ENCODE data around the gene TRIP6. TPM values are rescaled to one million over a fixed set of nuclear protein-coding genes. Genes with fewer than 3 reads are reported as not detected.

TRIP6 gene
- total and polyA plus RNA-seq, 2 of the 8 experiments (the other 6 are each of a cell fraction or from before 2014, with no cell fraction given), result 88.4 to 103 TPM

GRCh38 chr7:100885440-100886141 is 18.4 kb downstream of the TRIP6 start:
- no peak overlapping the region for H3K23ac ChIP-seq (ENCODE audit: insufficient read length)
- H2BK20ac ChIP-seq (ENCODE audit: low read length), result no peak overlapping the region
- H3K79me1 ChIP-seq (ENCODE audit: low read depth, low read length), result peaks cover 15% of the 10 kb centered on the region
- no peak overlapping the region for H3K4me3 ChIP-seq (ENCODE audit: extremely low read depth in 1 of 4, insufficient read depth in 2 of 4, low read depth in 3 of 4, low read length in 4 of 4)
- H3K36me3 ChIP-seq (ENCODE audit: control insufficient read depth in 2 of 4, insufficient read depth in 4 of 4, low read length in 3 of 4), result peaks cover 53 to 80% (median 68%) of the 10 kb centered on the region in 4 experiments
- TF ChIP-seq EP300 (IDR thresholded peaks at IDR 0.05; ENCODE audit: borderline replicate concordance in 1 of 2, low read depth in 2 of 2, low read length in 2 of 2), result no peak
- TF ChIP-seq POLR2AphosphoS5 (IDR thresholded peaks at IDR 0.05; ENCODE audit: low read depth, low read length), result 0 out of 2 replicates have a peak, but pooled peaks have one; percentile 31
- H3K9ac ChIP-seq (replicated peaks in 1 of 4; ENCODE audit: extremely low read depth in 1 of 4, low read depth in 3 of 4, low read length in 3 of 4), result no peak overlapping the region
- 90% methylated on average over 19 of the region's 22 CpGs; no CpG with 5 or more reads in 1 of the 2 experiments for WGBS, 2 experiments (ENCODE audit: extremely low coverage in 1 of 2, insufficient coverage in 1 of 2, insufficient read length in 1 of 2, insufficient replicate concordance in 2 of 2, low coverage in 1 of 2, low lambda C conversion rate in 2 of 2, missing lambda C conversion rate in 1 of 2)
- no peak overlapping the region for H3K56ac ChIP-seq (replicated peaks; ENCODE audit: insufficient read length, low read depth, low read length)
- H3K27me3 ChIP-seq (replicated peaks in 1 of 4; ENCODE audit: control insufficient read depth in 3 of 4, extremely low read depth in 1 of 4, insufficient read depth in 3 of 4, low read length in 3 of 4), result no peaks in the 10 kb centered on the region; a peak in 1 of 7 replicates
- H3K4me1 ChIP-seq (replicated peaks in 1 of 4; ENCODE audit: control insufficient read depth in 3 of 4, insufficient read depth in 4 of 4, low read length in 3 of 4), result peaks cover 0 to 18% (median 5%) of the 10 kb centered on the region in 4 experiments; a peak in 6 of 7 replicates
- H2BK12ac ChIP-seq (ENCODE audit: low read depth, low read length), result no peak overlapping the region
- peaks cover 19 to 27% of the 10 kb centered on the region in 2 experiments for H4K20me1 ChIP-seq (replicated peaks in 1 of 2; ENCODE audit: control insufficient read depth in 1 of 2, insufficient read depth in 2 of 2, low read length in 2 of 2)
- ChIA-PET POLR2A (ENCODE audit: partially characterized antibody) (interaction anchor here (1.3 to 10.1 kb wide), 3 partner anchors 12 to 94 kb away, joined by 5 to 313 read pairs (median 5); partner anchors contain the start of genes SRRT and TRIP6), CTCF (ENCODE audit: partially characterized antibody) (interaction anchor here (1.3 to 3.4 kb wide), 4 partner anchors 10 to 196 kb away, joined by 3 to 14 read pairs (median 7); partner anchors contain the start of genes POP7 and SRRT)
- no peaks in the 10 kb centered on the region; a peak in 1 of 4 replicates for H3K9me3 ChIP-seq (ENCODE audit: insufficient read depth in 2 of 2, low read depth in 1 of 2, low read length in 1 of 2)
- H3K4me2 ChIP-seq (ENCODE audit: insufficient read depth in 1 of 2, low read depth in 2 of 2, low read length in 2 of 2), result no peak overlapping the region
- no peak overlapping the region for H4K5ac ChIP-seq (ENCODE audit: insufficient read length, low read depth, low read length)
- FAIRE-seq, result no peak
- H3K18ac ChIP-seq (ENCODE audit: extremely low read depth, low read length), result no peak overlapping the region
- peaks cover 0 to 45% of the 10 kb centered on the region in 2 experiments; a peak in 2 of 4 replicates for H3K79me2 ChIP-seq (ENCODE audit: control insufficient read depth in 1 of 2, insufficient read depth in 2 of 2, low read length in 2 of 2)
- H2AFZ ChIP-seq (ENCODE audit: low read length), result no peak overlapping the region
- no peak overlapping the region for H3K14ac ChIP-seq (ENCODE audit: insufficient read length)
- H2BK15ac ChIP-seq (ENCODE audit: low read length), result no peak overlapping the region
- no peak overlapping the region for H2BK120ac ChIP-seq (replicated peaks; ENCODE audit: low read depth, low read length)
- no peak overlapping the region for H3K27ac ChIP-seq (ENCODE audit: low read depth, low read length)
- DNase-seq (ENCODE audit: low read depth in 1 of 2, low spot score in 2 of 2), result no peak
- H4K8ac ChIP-seq (ENCODE audit: extremely low read depth, insufficient read depth, low read length), result no peak overlapping the region
- no peak overlapping the region for H4K91ac ChIP-seq (replicated peaks; ENCODE audit: insufficient read length, low read length)
- H2BK5ac ChIP-seq (ENCODE audit: low read depth, low read length), result no peak overlapping the region
- no peak overlapping the region for H3K4ac ChIP-seq (replicated peaks; ENCODE audit: insufficient read length, low read depth, low read length)
- H3K23me2 ChIP-seq (ENCODE audit: low read depth, low read length), result peaks cover 20% of the 10 kb centered on the region; the same call in 1 of the 2 replicates
- no peak overlapping the region for H2AK5ac ChIP-seq (ENCODE audit: low read depth, low read length)
